ENCODE measurements around the gene ZNF213.

ZNF213 gene

DNA sequence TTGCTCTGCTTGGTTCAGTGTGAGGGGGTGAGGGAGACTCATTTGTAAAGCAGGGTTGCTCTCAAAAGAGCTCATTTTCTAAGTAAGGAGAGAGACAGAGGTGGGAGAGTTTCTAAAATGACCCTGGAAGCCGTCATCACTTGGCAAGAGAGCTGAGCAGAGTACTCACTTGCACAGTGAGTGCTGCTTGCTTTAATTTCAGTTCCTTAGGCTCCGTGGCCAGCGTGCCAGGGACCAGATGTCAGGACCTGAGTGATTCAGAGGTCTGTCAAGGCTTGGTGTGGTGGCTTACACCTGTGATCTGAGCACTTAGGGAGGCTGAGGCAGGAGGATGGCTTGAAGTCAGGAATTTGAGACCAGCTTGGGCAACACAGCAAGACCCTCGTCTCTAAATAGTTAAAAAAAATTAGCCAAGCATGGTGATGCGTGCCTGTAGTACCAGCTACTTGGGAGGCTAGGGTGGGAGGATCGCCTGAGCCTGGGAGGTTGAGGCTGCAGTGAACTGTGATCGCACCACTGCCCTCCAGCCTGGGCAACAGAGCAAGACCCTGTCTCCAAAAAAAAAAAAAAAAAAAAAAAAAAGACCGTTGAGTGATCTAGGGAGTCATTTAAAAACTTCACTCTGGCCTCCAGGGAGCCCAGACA is 11.8 kb upstream of the ZNF213 start:
- no peak for TF ChIP-seq SUZ12 (IDR thresholded peaks at IDR 0.05; ENCODE audit: extremely low read depth, insufficient read depth, insufficient read length)
- no peak for TF ChIP-seq ZNF274 (IDR thresholded peaks at IDR 0.05; ENCODE audit: low read depth, low read length)
- no peak for TF ChIP-seq YY1 (IDR thresholded peaks at IDR 0.05; ENCODE audit: insufficient read depth, insufficient read length)

GRCh38 chr16:3123986-3124886 is 10.6 kb upstream of the ZNF213 start:
- TF ChIP-seq SUZ12 (IDR thresholded peaks at IDR 0.05; ENCODE audit: extremely low read depth, insufficient read depth, insufficient read length) = no peak
- TF ChIP-seq ZNF274 (IDR thresholded peaks at IDR 0.05; ENCODE audit: low read depth, low read length) = no peak
- TF ChIP-seq YY1 (IDR thresholded peaks at IDR 0.05; ENCODE audit: insufficient read depth, insufficient read length) = peak; percentile 24
- Histone ChIP-seq H3K4me1 (ENCODE audit: insufficient read depth, insufficient read length) (peaks cover 11% of the 10 kb centered on the region), H3K9ac (ENCODE audit: insufficient read length, low read depth) (peak overlapping the region; percentile 86)

More for the DNA sequence above, 11.8 kb upstream of the ZNF213 start:
- Histone ChIP-seq H3K4me1 (ENCODE audit: insufficient read depth, insufficient read length) (peaks cover 8% of the 10 kb centered on the region), H3K36me3 (ENCODE audit: insufficient read depth, insufficient read length, low read length) (peaks cover 54% of the 10 kb centered on the region), H3K4me3 (ENCODE audit: insufficient read length, low read depth) (no peak overlapping the region), H3K27me3 (ENCODE audit: insufficient read depth, insufficient read length) (no peaks in the 10 kb centered on the region), H3K9me3 (ENCODE audit: insufficient read depth, low read length) (no peaks in the 10 kb centered on the region), H3K9ac (ENCODE audit: insufficient read length, low read depth) (no peak overlapping the region)
- no peak for DNase-seq (ENCODE audit: low read depth, low spot score)

GRCh38 chr16:3127745-3128144 is 7.1 kb upstream of the ZNF213 start:
- Histone ChIP-seq H3K36me3 (ENCODE audit: insufficient read depth, insufficient read length, low read length) (peaks cover 60% of the 10 kb centered on the region), H3K4me3 (ENCODE audit: insufficient read length, low read depth) (no peak overlapping the region), H3K9ac (ENCODE audit: insufficient read length, low read depth) (no peak overlapping the region), H3K4me1 (ENCODE audit: insufficient read depth, insufficient read length) (peaks cover 7% of the 10 kb centered on the region), H3K9me3 (ENCODE audit: insufficient read depth, low read length) (no peaks in the 10 kb centered on the region), H3K27me3 (ENCODE audit: insufficient read depth, insufficient read length) (no peaks in the 10 kb centered on the region)
- TF ChIP-seq YY1 (IDR thresholded peaks at IDR 0.05; ENCODE audit: insufficient read depth, insufficient read length) = no peak
- no peak for TF ChIP-seq SUZ12 (IDR thresholded peaks at IDR 0.05; ENCODE audit: extremely low read depth, insufficient read depth, insufficient read length)
- TF ChIP-seq ZNF274 (IDR thresholded peaks at IDR 0.05; ENCODE audit: low read depth, low read length) = no peak
- no peak for DNase-seq (ENCODE audit: low read depth, low spot score)

More at GRCh38 chr16:3123986-3124886, 10.6 kb upstream of the ZNF213 start:
- Histone ChIP-seq H3K27me3 (ENCODE audit: insufficient read depth, insufficient read length) (no peaks in the 10 kb centered on the region), H3K9me3 (ENCODE audit: insufficient read depth, low read length) (no peaks in the 10 kb centered on the region), H3K4me3 (ENCODE audit: insufficient read length, low read depth) (peak overlapping the region; percentile 72), H3K36me3 (ENCODE audit: insufficient read depth, insufficient read length, low read length) (peaks cover 54% of the 10 kb centered on the region)
- DNase-seq (ENCODE audit: low read depth, low spot score) = peak; percentile 96

- peaks cover 66% of the 10 kb centered on the region for H3K36me3 ChIP-seq (ENCODE audit: insufficient read depth, insufficient read length, low read length)
- peaks cover 6% of the 10 kb centered on the region for H3K4me1 ChIP-seq (ENCODE audit: insufficient read depth, insufficient read length)
- peak overlapping the region; percentile 61 for H3K9ac ChIP-seq (ENCODE audit: insufficient read length, low read depth)
- DNase-seq (ENCODE audit: low read depth, low spot score) = no peak
- H3K9me3 ChIP-seq (ENCODE audit: insufficient read depth, low read length) = no peaks in the 10 kb centered on the region
- no peak overlapping the region for H3K4me3 ChIP-seq (ENCODE audit: insufficient read length, low read depth)
- no peaks in the 10 kb centered on the region for H3K27me3 ChIP-seq (ENCODE audit: insufficient read depth, insufficient read length)
- no peak for TF ChIP-seq YY1 (IDR thresholded peaks at IDR 0.05; ENCODE audit: insufficient read depth, insufficient read length)
- no peak for TF ChIP-seq SUZ12 (IDR thresholded peaks at IDR 0.05; ENCODE audit: extremely low read depth, insufficient read depth, insufficient read length)
- TF ChIP-seq ZNF274 (IDR thresholded peaks at IDR 0.05; ENCODE audit: low read depth, low read length) = no peak
Observed at GRCh38 chr16:3129137-3130131, 5.4 kb upstream of the ZNF213 start.

- TF ChIP-seq ZNF274 (IDR thresholded peaks at IDR 0.05; ENCODE audit: low read depth, low read length) = no peak
- no peak for TF ChIP-seq SUZ12 (IDR thresholded peaks at IDR 0.05; ENCODE audit: extremely low read depth, insufficient read depth, insufficient read length)
- no peak for TF ChIP-seq YY1 (IDR thresholded peaks at IDR 0.05; ENCODE audit: insufficient read depth, insufficient read length)
- no peak for DNase-seq (ENCODE audit: low read depth, low spot score)
- no peak overlapping the region for H3K9ac ChIP-seq (ENCODE audit: insufficient read length, low read depth)
- H3K4me1 ChIP-seq (ENCODE audit: insufficient read depth, insufficient read length) = peaks cover 3% of the 10 kb centered on the region
- no peak overlapping the region for H3K4me3 ChIP-seq (ENCODE audit: insufficient read length, low read depth)
- H3K36me3 ChIP-seq (ENCODE audit: insufficient read depth, insufficient read length, low read length) = peaks cover 54% of the 10 kb centered on the region
- no peaks in the 10 kb centered on the region for H3K9me3 ChIP-seq (ENCODE audit: insufficient read depth, low read length)
- no peaks in the 10 kb centered on the region for H3K27me3 ChIP-seq (ENCODE audit: insufficient read depth, insufficient read length)
Observed at GRCh38 chr16:3131755-3132377, 3.0 kb upstream of the ZNF213 start.

- Histone ChIP-seq H3K4me3 (ENCODE audit: insufficient read length, low read depth) (peak overlapping the region; percentile 100), H3K9me3 (ENCODE audit: insufficient read depth, low read length) (no peaks in the 10 kb centered on the region), H3K9ac (ENCODE audit: insufficient read length, low read depth) (peak overlapping the region; percentile 99), H3K4me1 (ENCODE audit: insufficient read depth, insufficient read length) (peaks cover 13% of the 10 kb centered on the region), H3K36me3 (ENCODE audit: insufficient read depth, insufficient read length, low read length) (peaks cover 53% of the 10 kb centered on the region), H3K27me3 (ENCODE audit: insufficient read depth, insufficient read length) (no peaks in the 10 kb centered on the region)
- TF ChIP-seq SUZ12 (IDR thresholded peaks at IDR 0.05; ENCODE audit: extremely low read depth, insufficient read depth, insufficient read length) (no peak), ZNF274 (IDR thresholded peaks at IDR 0.05; ENCODE audit: low read depth, low read length) (no peak), YY1 (IDR thresholded peaks at IDR 0.05; ENCODE audit: insufficient read depth, insufficient read length) (no peak)
- DNase-seq (ENCODE audit: low read depth, low spot score) = no peak
Observed at GRCh38 chr16:3133844-3134243, 985 bp upstream of the ZNF213 start.

Data from NT2/D1 (cell line).